GM12878 (cell line): ENCODE results near the gene CCDC178. TPM values are rescaled to one million over a fixed set of nuclear protein-coding genes. Genes with fewer than 3 reads are reported as not detected.

Source experiments
- ATAC-seq: fragments of 200-7000 bp; cut with Tn5 transposase; 3 replicates; pipeline ENCODE4 v1.9.1; 2020; ENCODE audit warnings: mild to moderate bottlenecking, moderate library complexity
- BruUV-seq: library from RNA; stranded (reverse); fragments of 400-500 nt; replicated peaks from 2 replicates; lab custom pipeline; 2021; lab: Mats Ljungman, UMichigan
- CTCF ChIA-PET: fragments of 300-600 bp; sonication (Branson Sonifier 250); formaldehyde crosslinking; extraction: SDS; loops from one replicate; lab custom pipeline; 2021; ENCODE audit warnings: inconsistent platforms; lab: Yijun Ruan, JAX
- POLR2A ChIA-PET: fragments of 350-600 bp; formaldehyde crosslinking; extraction: SDS; loops from one replicate; lab custom pipeline; 2021; ENCODE audit warnings: inconsistent platforms; lab: Charles Lee
- RAD21 ChIA-PET: fragments of 300-600 bp; sonication (Branson Sonifier 250); formaldehyde crosslinking; loops from one replicate; lab custom pipeline; 2023; ENCODE audit warnings: antibody characterized with exemption; ENCODE audit not compliant: unreplicated experiment; lab: Charles Lee
- SMC1A ChIA-PET: fragments of 300-600 bp; sonication (Branson Sonifier 250); formaldehyde crosslinking; loops from one replicate; lab custom pipeline; 2023; ENCODE audit not compliant: unreplicated experiment, uncharacterized antibody; lab: Charles Lee
- DNase-seq: peaks from one replicate; pipeline ENCODE4 v3.0.0-alpha.2; 2011; ENCODE audit warnings: low read depth, low spot score
- FAIRE-seq: peaks from 3 replicates; lab custom pipeline; 2011; peaks lifted over from hg19 to GRCh38; lab: Jason Lieb, UNC
- H2AFZ ChIP-seq: 2 replicates; pipeline ENCODE4 v1.6.0; 2011; ENCODE audit warnings: low read depth, low read length, control low read depth; ENCODE audit not compliant: control insufficient read depth
- H3K27ac ChIP-seq: 2 replicates; pipeline ENCODE4 v1.5.1; 2011; ENCODE audit warnings: control low read depth; ENCODE audit not compliant: control insufficient read depth, insufficient read depth
- H3K27me3 ChIP-seq, 2 experiments: replicated peaks in 1 of 2; 2 replicates each; pipeline versions ENCODE4 v1.6.0 to v1.6.1; 2011; ENCODE audit warnings: low read length in 1 of 2; ENCODE audit not compliant: control insufficient read depth in 2 of 2, insufficient read depth in 2 of 2
- H3K36me3 ChIP-seq, 2 experiments: 2 replicates each; pipeline ENCODE4 v1.5.1; 2011; ENCODE audit warnings: low read length in 1 of 2; ENCODE audit not compliant: control insufficient read depth in 2 of 2, insufficient read depth in 2 of 2
- H3K4me1 ChIP-seq: 2 replicates; pipeline ENCODE4 v1.6.1; 2011; ENCODE audit warnings: mild to moderate bottlenecking, low read length, moderate library complexity, mixed read lengths; ENCODE audit not compliant: control insufficient read depth, insufficient read depth
- H3K4me2 ChIP-seq: 2 replicates; pipeline ENCODE4 v1.6.0; 2011; ENCODE audit warnings: control low read depth; ENCODE audit not compliant: control insufficient read depth, insufficient read depth
- H3K4me3 ChIP-seq: fragments of 200-600 bp; sonication (generic); 2 replicates; pipeline ENCODE4 v1.5.1; 2016
- H3K79me2 ChIP-seq: 2 replicates; pipeline ENCODE4 v1.6.0; 2011; ENCODE audit warnings: low read length; ENCODE audit not compliant: control insufficient read depth, insufficient read depth
- H3K9ac ChIP-seq: 2 replicates; pipeline ENCODE4 v1.8.0; 2011; ENCODE audit warnings: low read length, control low read depth, mixed read lengths; ENCODE audit not compliant: control insufficient read depth, insufficient read depth
- H3K9me3 ChIP-seq: replicated peaks from 3 replicates; pipeline ENCODE4 v1.5.1; 2011; ENCODE audit warnings: mild to moderate bottlenecking, low read length; ENCODE audit not compliant: control insufficient read depth, insufficient read depth
- H4K20me1 ChIP-seq: 2 replicates; pipeline ENCODE4 v1.6.0; 2011; ENCODE audit not compliant: control insufficient read depth, insufficient read depth
- BACH1 ChIP-seq: fragments of 450-650 bp; IDR thresholded peaks from 2 replicates; pipeline ENCODE4 v1.6.1; 2017; ENCODE audit warnings: mild to moderate bottlenecking, borderline replicate concordance
- DPF2 ChIP-seq: fragments of 450-650 bp; IDR thresholded peaks from 2 replicates; pipeline ENCODE4 v1.6.1; 2017; ENCODE audit warnings: mild to moderate bottlenecking
- EZH2 ChIP-seq: IDR thresholded peaks from 2 replicates; pipeline ENCODE4 v1.6.1; 2012; ENCODE audit warnings: low read depth, mild to moderate bottlenecking, control low read depth, inconsistent platforms, low read length, borderline replicate concordance; ENCODE audit not compliant: control insufficient read depth
- MYC ChIP-seq: IDR thresholded peaks from 2 replicates; pipeline ENCODE4 v1.6.1; 2011; ENCODE audit warnings: mild to moderate bottlenecking, low read length, moderate library complexity, inconsistent platforms; ENCODE audit not compliant: insufficient read depth, insufficient replicate concordance, insufficient read length, severe bottlenecking
- NBN ChIP-seq: fragments of 450-650 bp; IDR thresholded peaks from 2 replicates; pipeline ENCODE4 v1.6.1; 2016
- POLR2AphosphoS5 ChIP-seq: IDR thresholded peaks from 2 replicates; pipeline ENCODE4 v1.6.1; 2011; ENCODE audit warnings: mild to moderate bottlenecking, low read length, inconsistent platforms
- POU2F2 ChIP-seq: IDR thresholded peaks from 3 replicates; pipeline ENCODE4 v1.6.1; 2011; ENCODE audit warnings: low read depth, mild to moderate bottlenecking, low read length, borderline replicate concordance
- RBBP5 ChIP-seq: fragments of 200-600 bp; sonication (generic); conservative IDR thresholded peaks from 2 replicates; pipeline ENCODE4 v1.6.1; 2016
- RELA ChIP-seq: fragments of 450-650 bp; IDR thresholded peaks from 2 replicates; pipeline ENCODE4 v1.8.0; 2014; ENCODE audit warnings: borderline replicate concordance; ENCODE audit not compliant: partially characterized antibody
- SRF ChIP-seq, 2 experiments: IDR thresholded peaks; 2 replicates each; pipeline ENCODE4 v1.6.1; 2011; ENCODE audit warnings: low read depth in 2 of 2, low read length in 2 of 2, mild to moderate bottlenecking in 1 of 2, moderate library complexity in 1 of 2
- STAT3 ChIP-seq: IDR thresholded peaks from 2 replicates; pipeline ENCODE4 v1.6.1; 2011; ENCODE audit warnings: low read depth, low read length, improper control_type of control experiment
- SUPT20H ChIP-seq: IDR thresholded peaks from 2 replicates; pipeline ENCODE4 v1.6.1; 2011; ENCODE audit warnings: low read depth, mild to moderate bottlenecking, low read length, moderate library complexity, borderline replicate concordance; ENCODE audit not compliant: control insufficient read depth
- TCF3 ChIP-seq: IDR thresholded peaks from 2 replicates; pipeline ENCODE4 v1.6.1; 2012; ENCODE audit warnings: low read depth, mild to moderate bottlenecking, low read length, borderline replicate concordance; ENCODE audit not compliant: insufficient read depth
- ZBTB33 ChIP-seq: fragments of 450-650 bp; IDR thresholded peaks from 2 replicates; pipeline ENCODE4 v1.6.1; 2017; ENCODE audit warnings: mild to moderate bottlenecking
- ZBTB40 ChIP-seq: fragments of 450-650 bp; IDR thresholded peaks from 2 replicates; pipeline ENCODE4 v1.6.1; 2016; ENCODE audit warnings: mild to moderate bottlenecking, moderate library complexity, borderline replicate concordance
- WGBS: methylation state at CpG from one replicate; pipeline ENCODE4 v1.1.6; 2016; ENCODE audit warnings: low lambda C conversion rate; ENCODE audit not compliant: insufficient replicate concordance, insufficient coverage; ENCODE audit errors: missing lambda C conversion rate; 5-methylcytosine and 5-hydroxymethylcytosine counted together
- in situ Hi-C: fragments of 300-500 bp; cut with MboI; formaldehyde crosslinking; loops from 9 replicates; pipeline ENCODE4 v1.14.3; 2018; ENCODE audit warnings: mixed read lengths
- intact Hi-C: fragments of 100-400 bp; cut with micrococcal nuclease; formaldehyde crosslinking; loops from one replicate; pipeline ENCODE4 v1.14.2; 2022; ENCODE audit not compliant: unreplicated experiment
- polyA plus RNA-seq, 11 experiments: library from polyadenylated mRNA; depleted of rRNA in 4 of 11; unstranded in 6 of 11; stranded (reverse) in 5 of 11; fragments of >200 nt; fragmentation: Nextera tagmentation in 4 of 11; fragmentation: Illumina TruSeq in 1 of 11; extraction: Ambion mirVana in 4 of 11; extraction: Trizol in 1 of 11; gene quantifications; 1 replicate in 1 of 11; 2 replicates in 10 of 11; pipeline versions ENCODE4 v1.2.1 to v1.2.3, GENCODE V29; 2011 to 2016; ENCODE audit warnings: inconsistent platforms in 2 of 11, missing spikeins in 2 of 11, low read depth in 1 of 11
- total RNA-seq, 4 experiments: library from RNA; depleted of rRNA in 3 of 4; stranded (reverse); fragments of >200 nt in 3 of 4; fragmentation: Illumina TruSeq in 1 of 4; extraction: Trizol in 1 of 4; gene quantifications; 2 replicates each; pipeline versions ENCODE4 v1.2.1 to v1.2.3, GENCODE V29; 2013 to 2021
- TF ChIP-seq, protein P1 (sequence below): IDR thresholded peaks from 2 replicates; pipeline ENCODE4 v1.6.1; 2011; ENCODE audit warnings: low read depth, low read length, improper control_type of control experiment, borderline replicate concordance

The CCDC178 gene
- total and polyA plus RNA-seq, 10 of the 15 experiments (the other 5 are each of a cell fraction or from before 2014, with no cell fraction given) = 0.04 TPM; not detected in 9

GRCh38 chr18:32908424-32908805 lies 532.1 kb downstream of the CCDC178 start:
- Histone ChIP-seq H4K20me1 (no peaks in the 10 kb centered on the region), H3K4me3 (no peak overlapping the region), H3K4me2 (no peak overlapping the region), H3K9me3 (no peaks in the 10 kb centered on the region), H3K4me1 (no peaks in the 10 kb centered on the region), H2AFZ (no peak overlapping the region), H3K27me3 (no peaks in the 10 kb centered on the region), H3K79me2 (no peaks in the 10 kb centered on the region), H3K36me3 (no peaks in the 10 kb centered on the region), H3K27ac (no peak overlapping the region), H3K9ac (no peak overlapping the region)
- no peak for TF ChIP-seq POU2F2
- no peak for TF ChIP-seq DPF2
- no peak for TF ChIP-seq BACH1
- no peak for TF ChIP-seq STAT3
- TF ChIP-seq RBBP5 = no peak
- no peak for TF ChIP-seq ZBTB40
- TF ChIP-seq RELA = no peak
- TF ChIP-seq SUPT20H = no peak
- TF ChIP-seq, protein P1, sequence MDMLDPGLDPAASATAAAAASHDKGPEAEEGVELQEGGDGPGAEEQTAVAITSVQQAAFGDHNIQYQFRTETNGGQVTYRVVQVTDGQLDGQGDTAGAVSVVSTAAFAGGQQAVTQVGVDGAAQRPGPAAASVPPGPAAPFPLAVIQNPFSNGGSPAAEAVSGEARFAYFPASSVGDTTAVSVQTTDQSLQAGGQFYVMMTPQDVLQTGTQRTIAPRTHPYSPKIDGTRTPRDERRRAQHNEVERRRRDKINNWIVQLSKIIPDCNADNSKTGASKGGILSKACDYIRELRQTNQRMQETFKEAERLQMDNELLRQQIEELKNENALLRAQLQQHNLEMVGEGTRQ = no peak
- TF ChIP-seq ZBTB33 = no peak
- TF ChIP-seq POLR2AphosphoS5 = no peak
- no peak for TF ChIP-seq MYC
- no peak for TF ChIP-seq SRF (IDR thresholded peaks at IDR 0.05; ENCODE audit: low read depth in 2 of 2, low read length in 2 of 2)
- no peak for TF ChIP-seq NBN
- TF ChIP-seq TCF3 = no peak
- no peak for TF ChIP-seq EZH2
- ATAC-seq (no peak), DNase-seq (no peak), FAIRE-seq (no peak)
- ChIA-PET POLR2A (no interaction called here), RAD21 (no interaction called here), CTCF (no interaction called here), SMC1A (no interaction called here)
- no TSS peak for BruUV-seq
- in situ Hi-C loops = no loop called here
- intact Hi-C loops = no loop called here
- WGBS = 25% methylated on average over 7 of the region's 7 CpGs
